Fibroblast of gingiva (primary cell): Measurements from ENCODE around the gene PDCD6IP.
"Not testable (repeated sequence)": the region's sequence is repeated elsewhere in the genome, so short reads cannot be mapped to it uniquely, and the experiment has no call there.

Experiments used
- DNase-seq: peaks from one replicate; pipeline ENCODE4 v3.0.0-alpha.2; 2011; ENCODE audit warnings: low read depth

Gene PDCD6IP

DNA sequence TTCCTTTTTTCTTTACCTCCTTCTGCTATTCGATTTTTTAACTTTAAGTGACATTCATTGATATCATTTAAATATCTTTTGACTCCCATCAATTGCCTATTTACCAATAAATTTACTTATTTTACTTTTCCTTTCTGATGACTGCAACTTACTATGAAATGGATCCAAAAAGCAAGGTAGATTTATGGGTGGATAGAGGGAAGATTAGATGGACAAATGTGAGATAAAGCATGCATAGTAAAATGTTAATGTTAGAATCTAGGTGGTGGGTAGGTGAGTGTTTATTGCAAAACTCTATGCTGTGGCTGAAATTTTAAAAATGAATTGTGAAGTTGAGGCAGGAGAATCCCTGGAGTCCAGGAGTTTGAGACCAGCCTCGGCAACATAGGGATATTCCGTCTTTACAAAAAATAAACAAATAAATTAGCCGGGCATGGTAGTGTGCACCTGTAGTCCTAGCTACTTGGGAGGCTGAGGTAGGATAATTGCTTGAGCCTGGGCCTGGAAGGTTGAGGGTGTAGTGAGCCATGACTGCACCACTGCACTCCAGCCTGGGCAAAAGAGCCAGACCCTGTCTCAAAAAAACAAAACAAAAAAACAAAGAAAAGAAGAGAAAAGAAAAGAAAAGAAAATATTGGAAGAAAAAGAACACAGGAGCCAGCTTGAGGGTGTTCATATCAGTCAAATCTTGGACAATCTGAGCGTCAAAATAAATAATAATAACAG, 6.1 kb upstream of the PDCD6IP start:
- DNase-seq, result no peak

- DNase-seq, result no peak
These were observed 3.3 kb upstream of the PDCD6IP start for GRCh38 chr3:33795131-33795530.

- no peak for DNase-seq
These were observed 2.4 kb upstream of the PDCD6IP start for GRCh38 chr3:33795856-33796536.

DNA sequence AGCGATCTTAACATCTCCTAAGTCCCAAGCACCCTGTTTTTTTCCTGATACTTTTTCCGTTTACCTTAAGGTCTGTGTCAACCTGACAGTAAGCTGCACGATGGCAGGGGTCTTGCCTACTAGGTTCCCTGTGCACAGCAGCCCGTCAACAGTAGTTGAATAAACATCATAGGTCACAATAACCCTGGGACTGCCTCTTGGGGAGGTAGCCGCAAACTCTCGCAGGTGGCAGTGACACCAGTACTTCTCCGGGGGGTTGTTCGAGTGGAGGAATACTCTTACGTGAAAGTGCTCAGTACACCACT, 365 bp upstream of the PDCD6IP start:
- no peak for DNase-seq

GRCh38 chr3:33799202-33799551, 747 bp downstream of the PDCD6IP start:
- no peak for DNase-seq

- no peak for DNase-seq
These were observed 4.8 kb downstream of the PDCD6IP start for GRCh38 chr3:33803252-33803651.

DNA sequence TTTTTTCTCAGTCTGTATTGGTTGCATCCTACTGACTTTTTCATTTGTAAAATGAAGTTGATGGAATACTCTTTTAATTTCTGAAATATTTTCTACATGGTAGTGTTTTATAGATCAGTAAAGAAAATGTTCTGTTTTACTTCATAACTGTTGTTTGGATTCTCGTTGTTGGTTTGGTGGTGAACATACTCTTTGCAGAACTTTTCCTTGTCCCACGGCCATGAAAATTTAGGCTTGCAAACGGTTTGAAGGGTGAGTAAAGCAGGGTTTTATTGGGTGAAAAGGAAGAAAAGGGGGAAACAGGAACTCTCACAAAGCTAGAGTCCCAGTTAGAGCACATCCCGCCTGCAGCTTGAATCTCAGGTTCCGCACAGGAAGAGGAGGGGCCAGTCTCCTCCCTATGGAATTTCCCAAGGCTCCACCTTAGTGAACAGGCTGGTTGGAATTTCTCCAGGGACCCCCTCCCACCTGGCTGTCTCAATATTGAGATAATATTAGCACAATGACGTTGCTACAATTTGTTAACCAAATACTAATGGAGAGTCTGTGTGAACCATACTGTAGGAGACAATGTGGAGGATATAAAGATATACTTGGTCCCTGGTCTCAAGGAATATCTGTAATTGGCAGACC, 5.6 kb downstream of the PDCD6IP start:
- no peak for DNase-seq

- no peak for DNase-seq
These were observed 8.8 kb downstream of the PDCD6IP start for GRCh38 chr3:33807191-33807590.

DNA sequence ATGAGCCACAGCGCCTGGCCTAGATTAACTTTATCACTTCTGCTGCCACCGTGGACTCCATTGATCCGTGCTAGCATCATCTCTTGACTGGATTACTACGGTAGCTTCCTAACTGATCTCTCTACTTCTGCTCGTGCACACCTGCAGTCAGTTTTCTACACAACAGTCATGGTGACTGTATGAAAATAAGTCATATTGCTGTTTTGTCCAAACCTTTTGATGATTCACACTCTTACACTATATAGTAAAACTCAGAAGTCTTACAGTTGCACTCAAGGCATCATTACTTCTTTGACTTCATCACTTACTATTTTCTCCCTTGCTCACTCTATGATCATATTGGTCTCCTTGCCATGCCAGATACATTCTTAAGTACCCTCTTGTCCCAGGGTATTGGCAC, 10.1 kb downstream of the PDCD6IP start:
- DNase-seq, result no peak

GRCh38 chr3:33810545-33810944, 12.1 kb downstream of the PDCD6IP start:
- no peak for DNase-seq

DNA sequence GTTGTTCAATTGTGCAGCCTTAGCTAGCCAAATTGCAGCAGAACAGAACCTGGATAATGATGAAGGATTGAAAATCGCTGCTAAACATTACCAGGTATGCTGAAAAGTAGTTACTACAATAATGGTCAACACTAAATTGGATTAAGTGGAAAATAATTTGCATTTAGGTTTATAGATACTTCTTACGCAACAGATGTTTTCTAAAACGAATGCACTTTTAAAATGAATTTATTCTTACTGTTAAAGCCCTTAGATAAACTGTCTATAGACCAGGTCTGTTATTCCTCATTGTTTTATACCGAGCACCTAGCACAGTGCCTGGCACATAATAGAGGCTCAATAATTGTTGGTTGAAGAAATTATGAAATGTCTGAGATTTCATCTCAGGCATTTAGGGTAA, 23.6 kb downstream of the PDCD6IP start:
- no peak for DNase-seq

- DNase-seq, result no peak
These were observed 25.4 kb downstream of the PDCD6IP start for GRCh38 chr3:33823821-33824220.

- DNase-seq, result no peak
These were observed 26.7 kb downstream of the PDCD6IP start for GRCh38 chr3:33825111-33825510.

GRCh38 chr3:33826206-33826605, 27.8 kb downstream of the PDCD6IP start:
- peak; percentile 58 for DNase-seq

- peak; percentile 65 for DNase-seq
These were observed 28.3 kb downstream of the PDCD6IP start for GRCh38 chr3:33826688-33827087.

- no peak for DNase-seq
These were observed 31.3 kb downstream of the PDCD6IP start for GRCh38 chr3:33829720-33830119.

DNA sequence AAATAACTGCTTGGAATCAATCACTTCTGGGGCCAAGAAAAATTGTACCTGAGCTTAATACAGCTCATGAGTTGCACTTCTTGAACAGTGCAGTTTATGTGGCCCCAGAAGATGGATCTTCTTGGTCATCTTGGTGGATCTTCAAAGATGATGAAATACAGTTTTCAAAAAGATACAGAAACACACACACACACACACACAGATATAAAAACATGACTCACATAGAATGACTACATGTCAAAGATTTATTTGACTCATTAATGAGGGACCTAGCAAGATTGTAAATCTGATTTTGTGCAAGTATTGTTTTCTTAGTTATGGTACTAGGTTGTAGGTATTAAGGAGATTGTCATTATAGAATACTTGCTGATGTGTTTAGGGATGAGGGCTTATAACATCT, 32.6 kb downstream of the PDCD6IP start:
- DNase-seq, result no peak

DNA sequence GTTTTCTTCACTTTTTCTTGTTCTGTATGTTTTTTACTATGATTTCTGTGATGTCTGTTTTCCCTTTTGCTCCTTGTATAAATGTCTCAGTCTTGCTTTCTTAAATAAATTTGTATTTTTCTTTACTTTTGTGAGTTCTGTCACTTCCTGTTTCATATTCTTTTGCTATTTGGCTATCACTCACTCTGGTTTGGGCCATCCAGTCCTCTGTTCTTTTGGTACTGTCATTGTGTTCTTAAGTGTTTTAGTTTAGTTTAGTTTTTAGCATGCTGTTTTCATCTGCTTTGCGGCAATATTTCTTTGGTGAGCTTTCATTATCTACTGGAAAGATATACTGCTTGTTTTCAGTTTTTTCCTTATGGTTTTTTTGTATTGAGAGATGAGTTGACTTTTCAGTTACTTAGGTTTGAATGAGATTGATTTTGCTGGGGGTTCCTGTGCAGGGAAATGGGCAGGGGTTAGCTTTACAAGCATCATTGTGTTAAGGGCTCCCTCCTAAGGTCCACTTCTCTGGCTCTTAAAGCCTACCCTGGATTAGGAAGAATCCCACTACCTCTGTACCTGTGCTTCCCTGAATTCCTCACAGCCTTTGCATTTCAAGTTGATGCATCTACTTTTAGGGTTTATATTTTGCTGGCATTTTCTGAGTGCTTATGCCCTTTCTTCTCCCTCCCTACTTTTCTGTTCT, 35.1 kb downstream of the PDCD6IP start:
- DNase-seq, result no peak

DNA sequence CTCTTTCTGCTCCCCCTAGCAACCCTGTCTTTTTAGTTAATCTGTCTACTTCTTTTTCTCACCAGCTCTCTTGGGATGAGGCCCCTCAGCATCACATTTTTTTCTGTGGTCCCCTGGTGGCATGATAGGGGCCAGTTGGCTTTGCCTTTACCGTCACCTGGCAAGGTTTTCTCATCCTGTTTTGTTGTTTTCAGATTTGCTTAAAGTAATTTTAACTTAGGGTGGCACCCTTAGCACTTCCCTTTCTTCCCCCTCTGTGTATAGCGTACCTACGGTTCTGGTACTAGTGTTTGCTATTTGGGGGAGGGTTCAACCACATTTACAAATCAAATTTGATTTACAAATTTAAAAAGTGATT, 35.6 kb downstream of the PDCD6IP start:
- DNase-seq, result no peak

DNA sequence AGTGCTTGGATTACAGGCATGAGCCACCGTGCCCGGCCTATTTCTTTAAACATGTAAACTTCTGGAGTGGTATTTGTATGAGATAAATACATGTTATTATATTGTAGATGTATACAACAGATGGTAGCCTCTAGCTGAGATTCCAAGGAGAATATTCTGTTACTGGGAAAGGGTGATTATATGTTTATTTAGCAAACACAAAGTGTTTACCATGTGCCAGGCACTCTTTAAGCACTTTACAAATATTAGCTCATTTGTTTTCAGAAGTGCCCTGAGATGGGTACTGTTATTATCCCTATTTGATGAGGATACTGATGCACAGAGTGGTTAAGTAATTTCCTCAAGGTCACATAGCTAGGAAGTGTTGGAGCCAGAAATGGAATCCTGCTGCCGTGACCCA, 38.8 kb downstream of the PDCD6IP start:
- not testable (repeated sequence) for DNase-seq

DNA sequence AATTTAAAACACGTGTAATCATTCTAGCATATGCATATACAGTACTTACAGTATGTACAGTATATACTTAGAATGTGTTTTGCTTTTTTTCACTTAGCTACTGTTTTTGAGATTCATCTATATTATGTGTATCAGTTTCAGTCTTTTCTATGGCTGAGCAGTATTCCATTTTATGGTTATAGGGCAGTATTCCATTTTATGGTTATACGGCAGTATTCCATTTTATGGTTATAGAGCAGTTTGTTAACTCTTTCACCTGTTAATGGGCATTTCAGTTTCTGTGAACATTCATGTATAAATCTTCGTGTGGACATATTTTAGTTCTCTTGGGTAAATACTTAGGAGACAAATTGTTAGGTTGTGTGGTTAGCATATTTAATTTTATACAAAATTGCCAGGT, 40.9 kb downstream of the PDCD6IP start:
- no peak for DNase-seq

DNA sequence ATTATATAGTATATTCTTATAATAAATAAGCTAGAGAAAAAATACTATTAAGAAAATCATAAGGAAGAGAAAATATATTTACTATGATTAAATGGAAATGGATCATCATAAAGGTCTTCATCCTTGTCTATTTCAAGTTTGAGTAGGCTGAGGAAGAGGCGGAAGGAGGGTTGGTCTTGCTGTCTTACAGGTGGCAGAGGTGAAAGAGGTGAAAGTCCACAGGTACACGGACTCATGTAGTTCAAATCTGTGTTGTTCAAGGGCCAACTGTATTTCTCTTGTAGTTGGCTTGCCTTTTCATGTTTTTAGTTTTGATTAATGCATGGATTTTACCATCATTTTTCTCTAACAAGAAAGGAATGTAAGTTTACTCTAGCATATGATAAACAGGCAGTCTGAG, 41.7 kb downstream of the PDCD6IP start:
- no peak for DNase-seq
